Gastroesophageal sphincter (tissue), 4 donors: Measurements from ENCODE around the gene SYK. TPM values are rescaled to one million over a fixed set of nuclear protein-coding genes. Genes with fewer than 3 reads are reported as not detected.

Experiments
- ATAC-seq: fragments of 150-250 bp; one replicate; pipeline ENCODE4 v1.9.1; 2016; ENCODE audit warnings: mild to moderate bottlenecking, moderate library complexity
- H3K27ac ChIP-seq, 4 donors: fragments of 200-600 bp; sonication (generic) in 3 of 4; 1 replicate in 3 of 4; 2 replicates in 1 of 4; pipeline ENCODE4 v1.5.1; 2016 to 2019
- H3K27me3 ChIP-seq: fragments of 200-600 bp; sonication (generic); one replicate; pipeline ENCODE4 v1.5.1; 2019
- H3K36me3 ChIP-seq, 2 donors: fragments of 200-600 bp; sonication (generic); one replicate each; pipeline ENCODE4 v1.5.1; 2019; ENCODE audit warnings: control low read depth in 1 of 2
- H3K4me1 ChIP-seq, 3 donors: fragments of 200-600 bp; sonication (generic); 1 replicate in 2 of 3; 2 replicates in 1 of 3; pipeline ENCODE4 v1.5.1; 2016 to 2019; ENCODE audit warnings: control low read depth in 2 of 3
- H3K4me3 ChIP-seq, 2 donors: fragments of 200-600 bp; sonication (generic); one replicate each; pipeline ENCODE4 v1.5.1; 2019; ENCODE audit warnings: mild to moderate bottlenecking in 1 of 2, moderate library complexity in 1 of 2
- H3K9me3 ChIP-seq, 3 donors: fragments of 200-600 bp; sonication (generic); one replicate each; pipeline ENCODE4 v1.5.1; 2017 to 2019; ENCODE audit warnings: control low read depth in 2 of 3
- EP300 ChIP-seq: sonication (generic); formaldehyde crosslinking; IDR thresholded peaks from one replicate; pipeline ENCODE4 v1.6.1; 2017; ENCODE audit warnings: antibody characterized with exemption, mild to moderate bottlenecking
- POLR2A ChIP-seq, 2 donors: fragments of 450-650 bp; IDR thresholded peaks; one replicate each; pipeline ENCODE4 v1.6.1; 2017; ENCODE audit warnings: antibody characterized with exemption in 2 of 2, mild to moderate bottlenecking in 2 of 2, moderate library complexity in 1 of 2
- POLR2AphosphoS5 ChIP-seq: sonication (generic); formaldehyde crosslinking; IDR thresholded peaks from one replicate; pipeline ENCODE4 v1.6.1; 2017; ENCODE audit warnings: antibody characterized with exemption
- WGBS, 2 donors: methylation state at CpG; one replicate each; pipeline ENCODE4 v1.1.5; 2018; ENCODE audit warnings: low coverage in 1 of 2; 5-methylcytosine and 5-hydroxymethylcytosine counted together
- total RNA-seq, 4 donors: library from RNA; depleted of rRNA; stranded (reverse); fragments of >200 nt; gene quantifications; one replicate each; pipeline ENCODE4 v1.1.0, GENCODE V29; 2016
- TF ChIP-seq, protein P1 (sequence below), 4 experiments: fragments of 200-600 bp in 2 of 4; fragments of 450-650 bp in 2 of 4; sonication (generic) in 1 of 4; IDR thresholded peaks; one replicate each; pipeline ENCODE4 v1.5.1; 2017 to 2019; ENCODE audit warnings: antibody characterized with exemption in 4 of 4, mild to moderate bottlenecking in 2 of 4, moderate library complexity in 2 of 4

SYK gene
- total RNA-seq, 4 donors from 2014 or later: 4.0 to 15.3 (median 10.4) TPM

- ATAC-seq: no peak
- H3K4me3 ChIP-seq: no peak overlapping the region
- no peaks in the 10 kb centered on the region for H3K27me3 ChIP-seq
- H3K9me3 ChIP-seq: peaks cover 0 to 6% (median 0%) of the 10 kb centered on the region in 3 donors
- TF ChIP-seq, protein P1, sequence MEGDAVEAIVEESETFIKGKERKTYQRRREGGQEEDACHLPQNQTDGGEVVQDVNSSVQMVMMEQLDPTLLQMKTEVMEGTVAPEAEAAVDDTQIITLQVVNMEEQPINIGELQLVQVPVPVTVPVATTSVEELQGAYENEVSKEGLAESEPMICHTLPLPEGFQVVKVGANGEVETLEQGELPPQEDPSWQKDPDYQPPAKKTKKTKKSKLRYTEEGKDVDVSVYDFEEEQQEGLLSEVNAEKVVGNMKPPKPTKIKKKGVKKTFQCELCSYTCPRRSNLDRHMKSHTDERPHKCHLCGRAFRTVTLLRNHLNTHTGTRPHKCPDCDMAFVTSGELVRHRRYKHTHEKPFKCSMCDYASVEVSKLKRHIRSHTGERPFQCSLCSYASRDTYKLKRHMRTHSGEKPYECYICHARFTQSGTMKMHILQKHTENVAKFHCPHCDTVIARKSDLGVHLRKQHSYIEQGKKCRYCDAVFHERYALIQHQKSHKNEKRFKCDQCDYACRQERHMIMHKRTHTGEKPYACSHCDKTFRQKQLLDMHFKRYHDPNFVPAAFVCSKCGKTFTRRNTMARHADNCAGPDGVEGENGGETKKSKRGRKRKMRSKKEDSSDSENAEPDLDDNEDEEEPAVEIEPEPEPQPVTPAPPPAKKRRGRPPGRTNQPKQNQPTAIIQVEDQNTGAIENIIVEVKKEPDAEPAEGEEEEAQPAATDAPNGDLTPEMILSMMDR (IDR thresholded peaks at IDR 0.05): no peak
- TF ChIP-seq EP300 (no peak), POLR2A (IDR thresholded peaks at IDR 0.05) (no peak), POLR2AphosphoS5 (no peak)
- no peaks in the 10 kb centered on the region for H3K36me3 ChIP-seq
- no peak overlapping the region for H3K27ac ChIP-seq
- 78 to 89% methylated on average over 1 to 2 of the region's 5 CpGs for WGBS, 2 donors
- H3K4me1 ChIP-seq: peaks cover 0 to 5% (median 0%) of the 10 kb centered on the region in 3 donors
Observed at GRCh38 chr9:90830051-90830450, 28.4 kb downstream of the SYK start.

GRCh38 chr9:90830977-90831376 is 29.4 kb downstream of the SYK start:
- Histone ChIP-seq H3K4me1 (peaks cover 0 to 12% (median 0%) of the 10 kb centered on the region in 3 donors), H3K4me3 (no peak overlapping the region), H3K27me3 (no peaks in the 10 kb centered on the region), H3K36me3 (no peaks in the 10 kb centered on the region), H3K27ac (no peak overlapping the region), H3K9me3 (peaks cover 0 to 6% (median 0%) of the 10 kb centered on the region in 3 donors)
- WGBS, 2 donors: 65 to 73% methylated on average over 2 of the region's 3 CpGs
- TF ChIP-seq POLR2AphosphoS5: no peak
- TF ChIP-seq POLR2A (IDR thresholded peaks at IDR 0.05): no peak
- TF ChIP-seq EP300: no peak
- TF ChIP-seq, protein P1 (IDR thresholded peaks at IDR 0.05): no peak
- no peak for ATAC-seq

DNA sequence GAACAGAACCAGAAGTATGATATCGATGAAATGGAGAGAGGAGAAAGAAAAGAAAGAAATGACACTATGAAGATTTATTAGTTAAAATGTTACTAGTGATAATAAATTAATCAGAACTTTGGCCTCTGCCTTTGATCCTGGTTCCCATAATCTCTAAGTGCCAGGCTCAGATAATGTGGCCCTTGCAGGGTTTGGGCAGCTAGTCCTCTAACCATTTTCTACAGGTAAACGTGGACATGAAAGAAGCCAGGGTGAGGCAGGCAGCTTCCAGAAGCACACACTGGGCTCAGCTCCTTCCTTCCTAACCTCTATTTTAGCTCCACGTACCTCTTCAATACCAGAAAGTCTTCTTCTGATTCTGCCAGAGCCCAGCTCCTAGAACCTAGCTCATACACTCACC is 30.6 kb downstream of the SYK start:
- H3K4me3 ChIP-seq: no peak overlapping the region
- no peak overlapping the region for H3K27ac ChIP-seq
- H3K27me3 ChIP-seq: no peaks in the 10 kb centered on the region
- no peak for ATAC-seq
- no peaks in the 10 kb centered on the region for H3K36me3 ChIP-seq
- peaks cover 0 to 6% (median 0%) of the 10 kb centered on the region in 3 donors for H3K9me3 ChIP-seq
- TF ChIP-seq POLR2A (IDR thresholded peaks at IDR 0.05): no peak
- TF ChIP-seq, protein P1 (IDR thresholded peaks at IDR 0.05): no peak
- TF ChIP-seq EP300: no peak
- TF ChIP-seq POLR2AphosphoS5: no peak
- H3K4me1 ChIP-seq: peaks cover 0 to 12% (median 0%) of the 10 kb centered on the region in 3 donors
- 83 to 100% methylated on average over 1 to 3 of the region's 3 CpGs for WGBS, 2 donors

- ATAC-seq: no peak
- H3K4me1 ChIP-seq: peaks cover 0 to 12% (median 0%) of the 10 kb centered on the region in 3 donors
- no peak overlapping the region for H3K4me3 ChIP-seq
- H3K9me3 ChIP-seq: peaks cover 0 to 6% (median 0%) of the 10 kb centered on the region in 3 donors
- H3K27me3 ChIP-seq: no peaks in the 10 kb centered on the region
- no peaks in the 10 kb centered on the region for H3K36me3 ChIP-seq
- WGBS, 2 donors: 25 to 35% methylated on average over 6 to 8 of the region's 8 CpGs
- TF ChIP-seq POLR2AphosphoS5: no peak
- TF ChIP-seq POLR2A (IDR thresholded peaks at IDR 0.05): no peak
- TF ChIP-seq EP300: no peak
- TF ChIP-seq, protein P1 (IDR thresholded peaks at IDR 0.05): no peak
- no peak overlapping the region for H3K27ac ChIP-seq
Observed at GRCh38 chr9:90834828-90835595, 33.4 kb downstream of the SYK start.
